ENCODE measurements around the gene MCRIP1. TPM values are rescaled to one million over a fixed set of nuclear protein-coding genes. Genes with fewer than 3 reads are reported as not detected.

The MCRIP1 gene
- total and polyA plus RNA-seq, 4 experiments from 2014 or later: 65.8 to 87.2 (median 68.9) TPM

DNA sequence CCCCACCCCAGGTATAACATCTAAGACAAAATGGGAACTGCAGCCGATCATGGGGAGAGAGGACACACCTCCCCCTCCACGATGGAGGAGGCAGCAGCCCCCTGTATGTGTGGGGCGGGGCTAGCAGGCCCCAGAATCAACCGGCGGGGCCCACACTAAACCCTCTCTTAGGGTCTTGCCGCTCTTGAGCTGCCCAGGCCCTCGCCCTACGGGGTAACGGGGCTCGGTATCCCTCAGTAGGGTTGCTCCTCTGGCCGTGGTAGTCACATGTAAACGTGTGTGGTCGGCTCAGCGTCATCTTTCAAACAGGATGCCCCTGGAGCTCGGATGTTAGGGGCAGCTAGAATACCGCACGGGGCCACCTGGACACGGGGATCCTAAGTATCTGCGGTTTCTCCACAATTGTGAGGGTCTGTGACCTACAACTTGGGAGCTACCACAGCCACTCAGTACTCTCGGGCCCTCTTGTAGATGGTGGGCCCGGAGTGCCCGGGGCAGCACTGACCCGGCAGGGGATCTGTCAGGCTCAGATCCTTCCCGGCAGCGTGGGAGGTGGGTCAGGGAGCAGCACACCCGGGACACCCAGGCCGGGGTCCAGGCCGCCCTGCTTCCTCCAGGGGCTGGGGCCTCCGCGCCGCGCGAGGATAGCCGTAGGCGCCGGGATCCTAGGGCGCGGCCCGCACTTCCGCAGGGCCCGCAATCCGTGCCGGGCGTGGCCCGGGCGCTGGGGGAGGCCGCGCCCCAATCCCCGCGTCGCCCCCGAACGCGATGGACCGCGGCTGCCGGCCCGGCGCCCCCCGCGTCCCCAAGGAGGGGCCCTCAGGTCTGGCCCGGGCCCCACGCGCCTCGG lies 37.3 kb upstream of the MCRIP1 start:
- peak overlapping the region; percentile 85 to 92 (median 88) for H3K4me3 Mint-ChIP-seq
- peaks cover 8 to 25% of the 10 kb centered on the region in 2 donors for H3K36me3 Mint-ChIP-seq
- POLR2A ChIA-PET (ENCODE audit: partially characterized antibody): interaction anchor here (0.8 to 5.2 kb wide), 23 partner anchors 10 to 360 kb away, joined by 3 to 99 read pairs (median 6); partner anchors contain the start of genes ACTG1, ALYREF, ANAPC11 and CCDC137
- Histone ChIP-seq H3K9me3 (ENCODE audit: control insufficient read depth in 1 of 2, low read length in 2 of 2) (no peaks in the 10 kb centered on the region), H3K4me3 (ENCODE audit: low read length in 2 of 2) (peak overlapping the region; percentile 63 to 78), H3K4me1 (ENCODE audit: insufficient read depth, low read length) (peaks cover 55% of the 10 kb centered on the region), H3K27ac (ENCODE audit: low read depth, low read length) (peak overlapping the region; percentile 91), H3K27me3 (ENCODE audit: insufficient read depth, low read length) (no peaks in the 10 kb centered on the region), H3K36me3 (ENCODE audit: insufficient read depth, low read length) (peaks cover 26% of the 10 kb centered on the region)
- intact Hi-C loops (cut with micrococcal nuclease): loop anchor here (2.0 to 5.0 kb wide), 2 partner anchors 38 to 40 kb away; partner anchors contain the start of genes MCRIP1 and PCYT2
- DNase-seq: peak; percentile 41 to 64 (median 50)
- peaks cover 0 to 7% (median 0%) of the 10 kb centered on the region in 8 donors for H3K9me3 Mint-ChIP-seq
- no peaks in the 10 kb centered on the region for H3K27me3 Mint-ChIP-seq
- H3K4me1 Mint-ChIP-seq: peaks cover 9 to 60% (median 33%) of the 10 kb centered on the region in 4 donors
- CTCF ChIA-PET (ENCODE audit: partially characterized antibody): interaction anchor here (0.8 to 1.0 kb wide), 2 partner anchors 54 to 57 kb away, joined by 3 read pairs; partner anchors contain the start of gene MAFG
- peak overlapping the region; percentile 93 to 98 (median 95) for H3K27ac Mint-ChIP-seq

DNA sequence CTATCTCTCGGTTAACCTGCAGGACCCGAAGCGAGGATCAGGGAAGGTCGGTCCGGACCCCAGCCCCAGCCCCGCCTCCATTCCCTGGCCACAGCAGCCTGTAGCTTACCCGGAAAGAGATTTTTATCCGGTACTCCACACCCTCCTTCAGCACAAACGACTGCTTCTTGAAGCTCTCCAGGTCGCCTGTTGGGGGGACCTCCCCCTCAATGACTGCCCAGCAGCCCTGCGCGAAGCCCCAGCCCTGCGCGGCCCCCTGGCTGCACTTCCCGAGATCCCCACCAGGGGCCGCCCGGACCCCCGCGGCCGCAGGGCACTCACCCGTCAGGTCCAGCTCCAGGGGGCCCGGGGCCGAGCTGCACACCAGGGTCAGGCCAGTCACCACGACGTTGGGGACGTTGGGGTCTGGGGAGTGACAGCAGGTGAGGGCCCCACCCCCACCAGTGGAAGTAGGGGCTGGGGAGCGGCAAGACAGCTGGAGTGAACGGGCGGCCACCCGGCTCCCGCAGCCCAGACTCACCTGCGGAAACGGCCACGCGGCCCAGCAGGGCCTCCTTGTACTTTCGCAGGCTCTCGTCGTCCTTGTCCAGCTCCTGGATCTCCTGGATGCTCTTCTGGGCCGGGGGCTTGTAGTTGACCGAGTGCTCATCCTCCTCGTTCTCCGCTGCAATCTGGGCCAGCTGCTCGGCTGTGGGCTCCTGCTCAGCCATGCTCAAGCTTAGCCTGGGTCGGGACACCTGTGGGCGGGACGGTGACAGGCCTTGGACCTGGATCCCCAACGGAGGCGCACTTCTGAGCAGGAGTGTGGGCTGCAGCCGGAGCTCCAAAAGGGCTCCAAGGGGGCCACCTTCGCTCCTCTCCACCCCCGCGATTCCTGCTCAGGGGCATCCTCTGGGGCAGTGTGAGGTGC lies 36.4 kb upstream of the MCRIP1 start:
- H3K4me3 Mint-ChIP-seq: peak overlapping the region; percentile 85 to 92 (median 88)
- no peaks in the 10 kb centered on the region for H3K27me3 Mint-ChIP-seq
- H3K27ac ChIP-seq (ENCODE audit: low read depth, low read length): peak overlapping the region; percentile 91
- peaks cover 26% of the 10 kb centered on the region for H3K36me3 ChIP-seq (ENCODE audit: insufficient read depth, low read length)
- peak in 2 of 5 donors; percentile 17 to 29 for DNase-seq
- ChIA-PET CTCF (ENCODE audit: partially characterized antibody) (interaction anchor here (0.7 to 1.2 kb wide), 5 partner anchors 10 to 58 kb away, joined by 3 to 5 read pairs (median 3); partner anchors contain the start of genes MAFG and MCRIP1), POLR2A (ENCODE audit: partially characterized antibody) (interaction anchor here (0.8 to 5.2 kb wide), 20 partner anchors 9 to 359 kb away, joined by 3 to 99 read pairs (median 6); partner anchors contain the start of genes ACTG1, ALYREF, ANAPC11 and MAFG)
- peak overlapping the region; percentile 63 to 78 for H3K4me3 ChIP-seq (ENCODE audit: low read length in 2 of 2)
- no peaks in the 10 kb centered on the region for H3K27me3 ChIP-seq (ENCODE audit: insufficient read depth, low read length)
- peaks cover 8 to 58% (median 34%) of the 10 kb centered on the region in 4 donors for H3K4me1 Mint-ChIP-seq
- peaks cover 55% of the 10 kb centered on the region for H3K4me1 ChIP-seq (ENCODE audit: insufficient read depth, low read length)
- intact Hi-C loops (cut with micrococcal nuclease): loop anchor here (2.0 to 10.0 kb wide), 3 partner anchors 37 to 425 kb away; partner anchors contain the start of genes MCRIP1 and PCYT2
- no peaks in the 10 kb centered on the region for H3K9me3 ChIP-seq (ENCODE audit: control insufficient read depth in 1 of 2, low read length in 2 of 2)
- peak overlapping the region; percentile 93 to 98 (median 95) for H3K27ac Mint-ChIP-seq
- H3K36me3 Mint-ChIP-seq: peaks cover 8 to 25% of the 10 kb centered on the region in 2 donors
- peaks cover 0 to 7% (median 0%) of the 10 kb centered on the region in 8 donors for H3K9me3 Mint-ChIP-seq

DNA sequence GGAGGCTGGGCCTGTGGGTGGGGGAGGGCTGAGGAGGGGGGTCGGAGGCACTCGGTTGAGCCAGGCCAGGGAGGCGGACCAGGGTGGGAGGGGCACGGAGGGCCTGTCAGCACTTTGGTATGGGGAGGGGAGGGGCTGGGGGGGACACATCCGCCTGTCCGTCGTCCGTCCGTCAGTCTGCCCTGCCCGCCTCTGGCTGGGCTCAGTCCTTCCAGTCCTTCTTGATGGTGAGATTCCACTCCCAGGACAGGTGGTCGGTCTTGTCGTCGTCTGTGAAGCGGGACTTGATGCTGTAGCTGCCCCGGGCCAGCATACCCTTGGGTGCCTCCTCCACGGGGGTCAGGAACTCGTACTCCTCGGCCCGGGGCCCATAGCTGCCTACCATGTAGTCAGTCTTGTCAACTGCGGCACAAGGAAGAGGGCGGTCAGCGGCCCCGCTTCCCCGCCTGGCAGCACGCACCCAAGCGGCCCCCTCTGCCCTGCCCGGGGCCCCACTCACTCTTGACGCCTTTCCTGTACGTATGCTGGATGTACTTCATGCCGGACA lies 35.7 kb upstream of the MCRIP1 start:
- peaks cover 8 to 50% (median 33%) of the 10 kb centered on the region in 4 donors for H3K4me1 Mint-ChIP-seq
- POLR2A ChIA-PET (ENCODE audit: partially characterized antibody): interaction anchor here (1.0 to 5.2 kb wide), 11 partner anchors 8 to 355 kb away, joined by 3 to 99 read pairs (median 11); partner anchors contain the start of genes ACTG1, MAFG, MCRIP1 and MRPL12
- Histone ChIP-seq H3K4me1 (ENCODE audit: insufficient read depth, low read length) (peaks cover 51% of the 10 kb centered on the region), H3K27ac (ENCODE audit: low read depth, low read length) (peak overlapping the region; percentile 91), H3K27me3 (ENCODE audit: insufficient read depth, low read length) (no peaks in the 10 kb centered on the region), H3K36me3 (ENCODE audit: insufficient read depth, low read length) (peaks cover 26% of the 10 kb centered on the region), H3K4me3 (ENCODE audit: low read length in 2 of 2) (no peak overlapping the region), H3K9me3 (ENCODE audit: control insufficient read depth in 1 of 2, low read length in 2 of 2) (no peaks in the 10 kb centered on the region)
- intact Hi-C loops (cut with micrococcal nuclease): loop anchor here (10.0 kb wide), 1 partner anchor 426 kb away; no protein-coding TSS in a partner anchor
- peaks cover 0 to 8% (median 0%) of the 10 kb centered on the region in 8 donors for H3K9me3 Mint-ChIP-seq
- DNase-seq: no peak
- H3K27me3 Mint-ChIP-seq: no peaks in the 10 kb centered on the region
- H3K4me3 Mint-ChIP-seq: peak overlapping the region in 2 of 8 donors; percentile 20 to 46
- peaks cover 8 to 25% of the 10 kb centered on the region in 2 donors for H3K36me3 Mint-ChIP-seq
- CTCF ChIA-PET (ENCODE audit: partially characterized antibody): interaction anchor here (0.8 to 1.2 kb wide), 2 partner anchors 10 to 35 kb away, joined by 3 to 5 read pairs; partner anchors contain the start of gene MCRIP1
- peak overlapping the region in 4 of 7 donors; percentile 30 to 61 (median 42) for H3K27ac Mint-ChIP-seq

DNA sequence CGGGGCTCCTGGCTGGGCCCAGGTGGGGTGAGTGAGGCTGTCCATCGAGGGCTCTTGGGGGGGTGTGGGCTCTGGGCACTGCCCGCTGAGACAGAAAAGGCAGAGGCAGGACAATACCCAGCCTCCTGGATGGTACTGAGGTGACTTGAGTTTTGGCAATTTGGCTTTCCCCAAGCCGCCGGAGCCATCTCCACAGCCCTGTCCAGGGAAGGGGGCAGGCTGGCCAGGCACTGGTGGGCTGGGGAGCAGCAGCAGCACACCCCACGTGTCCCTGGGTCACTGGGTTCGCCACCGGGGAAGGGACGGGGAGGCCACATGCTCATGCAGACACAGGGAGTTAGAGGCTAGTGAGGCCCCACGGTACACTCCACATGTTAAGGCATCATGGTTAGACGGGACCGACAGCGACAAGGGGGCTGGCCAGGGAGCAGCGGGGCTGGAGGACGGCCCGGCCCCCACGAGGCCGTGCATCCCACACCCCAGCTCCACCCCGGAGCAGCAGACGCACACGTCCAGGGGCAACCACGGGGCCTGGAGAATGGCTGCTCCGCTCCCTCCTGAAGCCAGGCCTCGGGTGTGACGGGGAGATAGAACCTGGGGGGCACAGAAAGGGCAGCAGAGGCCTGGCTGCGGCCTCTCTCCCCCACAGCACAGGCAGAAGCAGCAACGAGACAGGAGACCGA lies 35.0 kb upstream of the MCRIP1 start:
- peak in 1 of 5 donors; percentile 12 for DNase-seq
- ChIA-PET CTCF (ENCODE audit: partially characterized antibody) (no interaction called here), POLR2A (ENCODE audit: partially characterized antibody) (interaction anchor here (1.1 to 3.9 kb wide), 7 partner anchors 18 to 355 kb away, joined by 3 to 40 read pairs (median 7); partner anchors contain the start of genes ACTG1, MAFG and MCRIP1)
- H3K36me3 ChIP-seq (ENCODE audit: insufficient read depth, low read length): peaks cover 26% of the 10 kb centered on the region
- H3K4me3 ChIP-seq (ENCODE audit: low read length in 2 of 2): no peak overlapping the region
- peak overlapping the region in 2 of 8 donors; percentile 43 to 65 for H3K4me3 Mint-ChIP-seq
- no peaks in the 10 kb centered on the region for H3K9me3 ChIP-seq (ENCODE audit: control insufficient read depth in 1 of 2, low read length in 2 of 2)
- H3K4me1 Mint-ChIP-seq: peaks cover 13 to 54% (median 38%) of the 10 kb centered on the region in 4 donors
- H3K9me3 Mint-ChIP-seq: peaks cover 0 to 11% (median 0%) of the 10 kb centered on the region in 8 donors
- peaks cover 8 to 30% of the 10 kb centered on the region in 2 donors for H3K36me3 Mint-ChIP-seq
- no peaks in the 10 kb centered on the region for H3K27me3 Mint-ChIP-seq
- peaks cover 52% of the 10 kb centered on the region for H3K4me1 ChIP-seq (ENCODE audit: insufficient read depth, low read length)
- intact Hi-C loops (cut with micrococcal nuclease): loop anchor here (10.0 kb wide), 1 partner anchor 427 kb away; no protein-coding TSS in a partner anchor
- H3K27ac ChIP-seq (ENCODE audit: low read depth, low read length): no peak overlapping the region
- H3K27me3 ChIP-seq (ENCODE audit: insufficient read depth, low read length): no peaks in the 10 kb centered on the region
- H3K27ac Mint-ChIP-seq: peak overlapping the region in 4 of 7 donors; percentile 68 to 99 (median 86)

DNA sequence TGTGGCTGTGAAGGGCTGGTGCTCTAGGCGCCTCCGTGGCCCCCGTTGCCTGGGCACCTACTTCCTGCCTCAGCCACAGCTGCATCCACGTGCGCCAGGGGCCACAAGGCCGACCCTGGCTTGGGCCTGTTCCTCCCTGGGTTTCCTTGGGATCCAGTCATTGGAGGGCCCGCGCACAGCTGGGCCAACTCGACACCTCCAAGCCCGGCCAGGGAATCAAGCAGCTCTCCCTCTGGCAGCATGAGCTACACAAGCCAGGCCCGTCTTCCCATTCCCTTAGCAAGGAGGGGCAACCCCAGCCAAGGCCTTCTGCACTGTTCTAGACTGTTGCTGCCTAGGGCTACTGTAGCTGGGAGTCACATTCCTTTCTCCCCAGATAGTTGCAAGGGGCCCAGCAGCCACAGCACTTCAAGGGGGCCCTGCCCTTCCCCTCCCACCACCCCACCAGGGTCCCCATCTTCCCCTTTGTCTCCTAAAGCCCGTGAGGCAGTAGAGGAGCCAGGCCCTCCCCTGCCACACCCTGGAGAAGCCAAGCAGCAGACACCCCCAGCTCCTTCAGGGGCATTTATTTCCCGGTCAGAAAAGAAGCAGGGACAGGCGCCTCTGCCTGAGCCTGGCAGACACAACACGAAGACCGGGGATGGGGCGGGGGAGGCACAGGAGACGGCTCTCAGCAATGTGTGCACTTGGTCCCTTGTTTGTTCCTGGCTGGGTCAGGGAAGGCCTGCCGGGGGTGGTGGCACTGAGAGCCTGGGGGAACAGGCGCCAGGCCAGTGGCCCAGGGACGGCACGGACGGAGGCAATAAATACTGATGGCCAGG lies 34.3 kb upstream of the MCRIP1 start:
- H3K36me3 ChIP-seq (ENCODE audit: insufficient read depth, low read length): peaks cover 26% of the 10 kb centered on the region
- Mint-ChIP-seq H3K9me3 (peaks cover 0 to 13% (median 0%) of the 10 kb centered on the region in 8 donors), H3K27me3 (no peaks in the 10 kb centered on the region), H3K36me3 (peaks cover 8 to 35% of the 10 kb centered on the region in 2 donors), H3K27ac (peak overlapping the region; percentile 37 to 99 (median 68)), H3K4me1 (peaks cover 16 to 53% (median 37%) of the 10 kb centered on the region in 4 donors), H3K4me3 (peak overlapping the region in 2 of 8 donors; percentile 54 to 59)
- peak in 2 of 5 donors; percentile 22 to 23 for DNase-seq
- no peak overlapping the region for H3K27ac ChIP-seq (ENCODE audit: low read depth, low read length)
- ChIA-PET CTCF (ENCODE audit: partially characterized antibody) (interaction anchor here (1.0 kb wide), 1 partner anchor 45 kb away, joined by 3 read pairs; no protein-coding TSS in a partner anchor), POLR2A (ENCODE audit: partially characterized antibody) (interaction anchor here (0.8 to 2.1 kb wide), 9 partner anchors 15 to 165 kb away, joined by 3 to 7 read pairs (median 4); partner anchors contain the start of genes MCRIP1, MRPL12 and NPB)
- H3K4me3 ChIP-seq (ENCODE audit: low read length in 2 of 2): no peak overlapping the region
- no peaks in the 10 kb centered on the region for H3K9me3 ChIP-seq (ENCODE audit: control insufficient read depth in 1 of 2, low read length in 2 of 2)
- H3K27me3 ChIP-seq (ENCODE audit: insufficient read depth, low read length): no peaks in the 10 kb centered on the region
- H3K4me1 ChIP-seq (ENCODE audit: insufficient read depth, low read length): peaks cover 48% of the 10 kb centered on the region
- intact Hi-C loops (cut with micrococcal nuclease): loop anchor here (10.0 kb wide), 1 partner anchor 427 kb away; no protein-coding TSS in a partner anchor

Data from CD4-positive, alpha-beta memory T cell (primary cell).